SK-N-MC (cell line): ENCODE results near the gene IFIT2.

Source experiments
- EZH2 ChIP-seq: fragments of 200-600 bp; sonication (generic); IDR thresholded peaks from one replicate; pipeline ENCODE4 v1.6.1; 2017; ENCODE audit warnings: antibody characterized with exemption
- FOXP2 ChIP-seq: optimal IDR thresholded peaks from 2 replicates; pipeline ENCODE3; 2011; ENCODE audit warnings: mild to moderate bottlenecking, moderate library complexity; ENCODE audit not compliant: insufficient read depth; ENCODE audit errors: extremely low read length, control extremely low read depth
- POLR2AphosphoS5 ChIP-seq: IDR thresholded peaks from 2 replicates; pipeline ENCODE4 v1.6.1; 2012; ENCODE audit warnings: mild to moderate bottlenecking, low read depth, low read length, borderline replicate concordance

- TF ChIP-seq POLR2AphosphoS5 (no peak), EZH2 (no peak), FOXP2 (no peak)
These were observed 6.9 kb downstream of the IFIT2 start for GRCh38 chr10:89308736-89309135.
